Measurements from ENCODE around the gene SHANK3.

The SHANK3 gene

GRCh38 chr22:50660306-50660705, 12.3 kb upstream of the SHANK3 start:
- FAIRE-seq (no peak), DNase-seq (ENCODE audit: insufficient read length, low spot score) (no peak)
- no peak for TF ChIP-seq CTCF (IDR thresholded peaks at IDR 0.05; ENCODE audit: insufficient read depth, missing control alignments)

- TF ChIP-seq CTCF (IDR thresholded peaks at IDR 0.05; ENCODE audit: insufficient read depth, missing control alignments), result no peak
- DNase-seq (ENCODE audit: insufficient read length, low spot score), result no peak
- no peak for FAIRE-seq
Measured at GRCh38 chr22:50665212-50665611, 7.4 kb upstream of the SHANK3 start.

GRCh38 chr22:50665738-50666137, 6.9 kb upstream of the SHANK3 start:
- FAIRE-seq (no peak), DNase-seq (ENCODE audit: insufficient read length, low spot score) (no peak)
- TF ChIP-seq CTCF (IDR thresholded peaks at IDR 0.05; ENCODE audit: insufficient read depth, missing control alignments), result no peak

- DNase-seq (ENCODE audit: insufficient read length, low spot score) (no peak), FAIRE-seq (no peak)
- TF ChIP-seq CTCF (IDR thresholded peaks at IDR 0.05; ENCODE audit: insufficient read depth, missing control alignments), result no peak
Measured at GRCh38 chr22:50670513-50670912, 2.1 kb upstream of the SHANK3 start.

- FAIRE-seq (no peak), DNase-seq (ENCODE audit: insufficient read length, low spot score) (no peak)
- TF ChIP-seq CTCF (IDR thresholded peaks at IDR 0.05; ENCODE audit: insufficient read depth, missing control alignments), result no peak
Measured at GRCh38 chr22:50670914-50671538, 1.6 kb upstream of the SHANK3 start.

- TF ChIP-seq CTCF (IDR thresholded peaks at IDR 0.05; ENCODE audit: insufficient read depth, missing control alignments), result no peak
- FAIRE-seq, result no peak
Measured at GRCh38 chr22:50671641-50672040, 982 bp upstream of the SHANK3 start.

GRCh38 chr22:50672041-50672440, 582 bp upstream of the SHANK3 start:
- DNase-seq (ENCODE audit: insufficient read length, low spot score) (no peak), FAIRE-seq (no peak)
- no peak for TF ChIP-seq CTCF (IDR thresholded peaks at IDR 0.05; ENCODE audit: insufficient read depth, missing control alignments)

More at GRCh38 chr22:50671641-50672040, 982 bp upstream of the SHANK3 start:
- DNase-seq (ENCODE audit: insufficient read length, low spot score), result no peak
